ENCODE results near the gene TRIM31. TPM values are rescaled to one million over a fixed set of nuclear protein-coding genes. Genes with fewer than 3 reads are reported as not detected.
A peak's percentile ranks its signal among the peaks of the same experiment; 100 is the strongest.

TRIM31 gene
- total RNA-seq, 4 donors from 2014 or later: not detected

DNA sequence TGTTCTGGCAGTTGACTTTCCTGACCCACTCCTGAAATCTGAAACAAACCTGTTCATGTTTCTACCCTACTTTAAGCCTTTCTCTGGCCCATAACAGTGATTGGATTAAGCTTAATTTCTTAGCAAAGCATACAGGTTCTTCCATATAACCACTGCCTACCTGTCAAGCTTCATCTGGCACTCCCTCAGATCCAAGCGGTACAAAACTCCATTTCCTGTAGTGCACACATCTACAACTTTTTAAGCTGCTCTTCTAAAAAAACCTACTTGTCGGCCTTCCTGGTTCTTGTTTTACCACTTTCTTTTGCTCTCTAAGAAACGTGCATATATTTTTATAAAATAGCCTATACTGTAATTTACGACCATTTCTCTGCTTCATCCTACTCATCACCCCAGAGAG lies 46.8 kb downstream of the TRIM31 start:
- peak overlapping the region; percentile 54 to 81 (median 70) for H3K27ac ChIP-seq
- no peak for DNase-seq
- H3K36me3 ChIP-seq: peaks cover 8 to 9% of the 10 kb centered on the region in 2 donors
- H3K9me3 ChIP-seq: no peaks in the 10 kb centered on the region
- 9 to 10% methylated on average over 4 of the region's 4 CpGs for WGBS, 2 donors
- H3K27me3 ChIP-seq: peaks cover 9% of the 10 kb centered on the region
- TF ChIP-seq POLR2A (IDR thresholded peaks at IDR 0.05): no peak
- TF ChIP-seq, protein P1, sequence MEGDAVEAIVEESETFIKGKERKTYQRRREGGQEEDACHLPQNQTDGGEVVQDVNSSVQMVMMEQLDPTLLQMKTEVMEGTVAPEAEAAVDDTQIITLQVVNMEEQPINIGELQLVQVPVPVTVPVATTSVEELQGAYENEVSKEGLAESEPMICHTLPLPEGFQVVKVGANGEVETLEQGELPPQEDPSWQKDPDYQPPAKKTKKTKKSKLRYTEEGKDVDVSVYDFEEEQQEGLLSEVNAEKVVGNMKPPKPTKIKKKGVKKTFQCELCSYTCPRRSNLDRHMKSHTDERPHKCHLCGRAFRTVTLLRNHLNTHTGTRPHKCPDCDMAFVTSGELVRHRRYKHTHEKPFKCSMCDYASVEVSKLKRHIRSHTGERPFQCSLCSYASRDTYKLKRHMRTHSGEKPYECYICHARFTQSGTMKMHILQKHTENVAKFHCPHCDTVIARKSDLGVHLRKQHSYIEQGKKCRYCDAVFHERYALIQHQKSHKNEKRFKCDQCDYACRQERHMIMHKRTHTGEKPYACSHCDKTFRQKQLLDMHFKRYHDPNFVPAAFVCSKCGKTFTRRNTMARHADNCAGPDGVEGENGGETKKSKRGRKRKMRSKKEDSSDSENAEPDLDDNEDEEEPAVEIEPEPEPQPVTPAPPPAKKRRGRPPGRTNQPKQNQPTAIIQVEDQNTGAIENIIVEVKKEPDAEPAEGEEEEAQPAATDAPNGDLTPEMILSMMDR (IDR thresholded peaks at IDR 0.05): no peak
- H3K4me3 ChIP-seq (replicated peaks in 1 of 3): peak overlapping the region in 2 of 3 donors; percentile 2 to 70
- intact Hi-C loops (cut with DNase I): no loop called here
- peaks cover 22 to 26% of the 10 kb centered on the region in 2 donors for H3K4me1 ChIP-seq

DNA sequence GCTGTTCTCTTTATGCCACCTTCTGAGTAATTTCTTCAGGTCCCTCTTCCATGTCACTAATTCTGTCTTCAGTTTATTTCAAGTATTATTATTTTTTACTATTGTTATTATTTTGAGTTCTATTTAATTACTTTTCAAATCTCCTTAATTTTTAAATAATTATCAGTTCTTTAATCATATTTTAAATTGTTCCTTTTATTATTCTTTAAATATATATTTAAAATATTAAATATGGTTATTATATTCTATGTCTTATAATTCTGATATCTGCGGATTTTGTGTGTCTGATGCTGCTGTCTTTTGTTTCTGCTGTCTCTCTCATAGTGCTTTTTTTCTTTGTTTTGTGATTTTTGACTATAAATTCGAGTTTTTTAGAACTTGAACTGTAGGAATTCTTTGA lies 49.6 kb downstream of the TRIM31 start:
- intact Hi-C loops (cut with DNase I): no loop called here

DNA sequence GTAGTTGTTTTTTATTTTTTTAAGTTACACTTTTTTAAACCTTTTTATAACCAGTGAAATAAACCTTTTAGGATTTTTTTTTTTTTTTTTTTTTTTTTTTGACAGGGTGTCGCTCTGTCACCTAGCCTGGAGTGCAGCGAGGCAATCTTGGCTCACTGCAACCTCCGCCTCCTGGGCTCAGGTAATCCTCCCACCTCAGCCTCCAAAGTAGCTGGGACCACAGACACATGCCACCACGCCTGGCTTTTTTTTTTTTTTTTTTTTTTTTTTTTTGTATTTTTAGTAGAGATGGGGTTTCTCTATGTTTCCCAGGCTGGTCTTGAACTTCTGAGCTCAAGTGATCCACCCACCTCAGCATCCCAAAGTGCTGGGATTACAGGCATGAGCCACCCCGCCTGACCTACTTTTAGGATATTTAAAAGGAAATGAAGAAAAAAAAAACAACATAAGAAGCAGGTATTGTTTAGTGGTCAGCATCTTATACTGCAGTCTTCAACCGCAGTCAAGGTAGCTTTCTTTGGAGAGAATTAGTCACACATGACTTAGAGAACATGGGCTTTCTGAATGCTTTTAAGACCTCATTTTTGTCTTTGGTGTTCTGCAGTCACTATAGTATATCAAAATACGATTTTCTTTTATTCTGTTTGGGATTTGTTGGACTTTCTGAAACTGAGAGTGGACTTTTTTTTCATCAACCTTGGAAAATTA lies 50.3 kb downstream of the TRIM31 start:
- H3K4me1 ChIP-seq: peaks cover 24 to 26% of the 10 kb centered on the region in 2 donors
- intact Hi-C loops (cut with DNase I): no loop called here

More for the DNA sequence above, 49.6 kb downstream of the TRIM31 start:
- Histone ChIP-seq H3K4me3 (replicated peaks in 1 of 3) (no peak overlapping the region), H3K27ac (no peak overlapping the region), H3K4me1 (peaks cover 30 to 31% of the 10 kb centered on the region in 2 donors), H3K27me3 (no peaks in the 10 kb centered on the region), H3K9me3 (no peaks in the 10 kb centered on the region), H3K36me3 (no peaks in the 10 kb centered on the region)
- DNase-seq: no peak
- TF ChIP-seq, protein P1 (IDR thresholded peaks at IDR 0.05): no peak
- no peak for TF ChIP-seq POLR2A (IDR thresholded peaks at IDR 0.05)
- 72 to 93% methylated on average over 2 of the region's 2 CpGs for WGBS, 2 donors

DNA sequence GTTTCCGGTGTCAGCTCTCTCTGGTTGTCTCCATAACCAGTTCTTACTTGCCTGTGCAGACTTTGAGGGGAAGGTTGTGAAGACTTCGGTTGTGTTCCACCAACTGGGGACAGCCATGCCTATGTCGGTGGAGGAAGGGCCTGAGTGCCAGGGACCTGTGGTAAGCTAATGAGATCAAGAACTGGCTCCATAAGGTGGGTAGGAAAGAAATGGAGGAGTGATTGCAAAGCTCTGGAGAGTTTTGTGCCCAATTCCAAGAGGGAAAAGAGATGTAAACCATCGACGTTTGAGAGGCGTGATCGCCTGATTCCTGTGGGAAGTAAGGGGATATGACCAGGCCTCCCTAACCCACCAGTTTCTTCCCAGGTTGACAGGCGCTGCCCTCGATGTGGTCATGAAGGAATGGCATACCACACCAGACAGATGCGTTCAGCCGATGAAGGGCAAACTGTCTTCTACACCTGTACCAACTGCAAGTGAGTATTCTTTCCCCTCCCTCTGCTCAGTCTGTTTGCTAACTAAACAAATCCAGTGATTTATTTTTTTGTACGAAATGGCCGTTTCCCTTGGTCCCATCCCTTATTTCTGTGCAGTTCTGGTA lies 50.9 kb downstream of the TRIM31 start:
- intact Hi-C loops (cut with DNase I): no loop called here
- H3K4me1 ChIP-seq: peaks cover 22 to 24% of the 10 kb centered on the region in 2 donors
- peak in 1 of 2 donors; percentile 5 for DNase-seq
- H3K27ac ChIP-seq: peak overlapping the region; percentile 78 to 90 (median 83)
- no peak for TF ChIP-seq POLR2A (IDR thresholded peaks at IDR 0.05)
- TF ChIP-seq, protein P1 (IDR thresholded peaks at IDR 0.05): no peak
- peaks cover 0 to 9% of the 10 kb centered on the region in 2 donors for H3K36me3 ChIP-seq
- H3K27me3 ChIP-seq: no peaks in the 10 kb centered on the region
- peak overlapping the region; percentile 31 to 62 (median 50) for H3K4me3 ChIP-seq (replicated peaks in 1 of 3)
- H3K9me3 ChIP-seq: no peaks in the 10 kb centered on the region
- WGBS, 2 donors: 56 to 62% methylated on average over 13 of the region's 13 CpGs

More for the DNA sequence above, 50.3 kb downstream of the TRIM31 start:
- 93 to 96% methylated on average over 7 of the region's 7 CpGs for WGBS, 2 donors
- Histone ChIP-seq H3K9me3 (no peaks in the 10 kb centered on the region), H3K4me3 (replicated peaks in 1 of 3) (no peak overlapping the region), H3K27ac (no peak overlapping the region), H3K36me3 (peaks cover 0 to 2% of the 10 kb centered on the region in 2 donors), H3K27me3 (no peaks in the 10 kb centered on the region)
- TF ChIP-seq, protein P1 (IDR thresholded peaks at IDR 0.05): no peak
- TF ChIP-seq POLR2A (IDR thresholded peaks at IDR 0.05): no peak
- no peak for DNase-seq

Measured in thyroid gland (tissue), 4 donors.